ENCODE data around the gene TUBGCP2. TPM values are rescaled to one million over a fixed set of nuclear protein-coding genes. Genes with fewer than 3 reads are reported as not detected.

The TUBGCP2 gene
- total and polyA plus RNA-seq, 9 of the 15 experiments (the other 6 are each of a cell fraction or from before 2014, with no cell fraction given), result 4.3 to 56.6 (median 28.4) TPM

- ATAC-seq (no peak), DNase-seq (ENCODE audit: extremely low read depth in 1 of 4, low spot score in 3 of 4) (no peak), FAIRE-seq (no peak)
- intact Hi-C loops (cut with micrococcal nuclease) (loop anchor here (2.0 kb wide), 1 partner anchor 25 kb away; no protein-coding TSS in a partner anchor), in situ Hi-C loops (cut with MboI) (no loop called here)
- no TSS peak for BruUV-seq (replicated peaks)
- H3K27ac ChIP-seq (ENCODE audit: extremely low read depth, low read depth, low read length), result peak overlapping the region; percentile 92
- ChIA-PET CTCF (ENCODE audit: low intra/inter-chr PET ratio) (no interaction called here), POLR2A (interaction anchor here (0.7 to 1.5 kb wide), 6 partner anchors 9 to 55 kb away, joined by 3 to 4 read pairs (median 3); no protein-coding TSS in a partner anchor)
- H3K27me3 ChIP-seq (ENCODE audit: control insufficient read depth in 2 of 2, insufficient read depth in 2 of 2, low read length in 2 of 2), result no peaks in the 10 kb centered on the region
- no peaks in the 10 kb centered on the region for H3K79me2 ChIP-seq (ENCODE audit: control insufficient read depth, insufficient read depth, low read length)
- H4K20me1 ChIP-seq (replicated peaks; ENCODE audit: control insufficient read depth, insufficient read depth, low read length), result no peaks in the 10 kb centered on the region
- H2AFZ ChIP-seq (ENCODE audit: low read depth, low read length), result no peak overlapping the region
- peaks cover 3% of the 10 kb centered on the region for H3K9me1 ChIP-seq (ENCODE audit: control insufficient read depth, insufficient read depth, low read length)
- WGBS (ENCODE audit: insufficient coverage, low coverage, missing lambda C conversion rate), result 60% methylated on average over 22 of the region's 24 CpGs
- no peaks in the 10 kb centered on the region for H3K9me3 ChIP-seq (replicated peaks; ENCODE audit: control insufficient read depth, insufficient read depth, low read depth, low read length)
- no peak overlapping the region for H3K4me3 ChIP-seq
- peak overlapping the region; percentile 61 to 78 for H3K9ac ChIP-seq (ENCODE audit: insufficient read depth in 1 of 2, low read depth in 2 of 2, low read length in 2 of 2)
- peak overlapping the region; percentile 72 for H3K4me2 ChIP-seq (ENCODE audit: insufficient read depth, low read length)
- H3K4me1 ChIP-seq (replicated peaks in 1 of 2; ENCODE audit: control insufficient read depth in 2 of 2, insufficient read depth in 2 of 2, low read length in 2 of 2), result peaks cover 40 to 64% of the 10 kb centered on the region in 2 experiments
- peaks cover 34% of the 10 kb centered on the region; the same call in 1 of the 3 replicates for H3K36me3 ChIP-seq (ENCODE audit: control insufficient read depth, insufficient read depth, low read length)
- no peak for TF ChIP-seq TSHZ1 (CRISPR knock-in tag; IDR thresholded peaks at IDR 0.05)
- TF ChIP-seq MTA3 (IDR thresholded peaks at IDR 0.05; ENCODE audit: borderline replicate concordance), result no peak
- TF ChIP-seq RBFOX2 (IDR thresholded peaks at IDR 0.05; ENCODE audit: low read depth, low read length), result no peak
- TF ChIP-seq ZNF354B (CRISPR knock-in tag; IDR thresholded peaks at IDR 0.05), result no peak
- no peak for TF ChIP-seq ETV6 (IDR thresholded peaks at IDR 0.05; ENCODE audit: borderline replicate concordance in 1 of 2, low read depth in 2 of 2, low read length in 1 of 2)
- TF ChIP-seq ETV6 (CRISPR knock-in tag; IDR thresholded peaks at IDR 0.05; ENCODE audit: borderline replicate concordance), result no peak
- no peak for TF ChIP-seq DEAF1 (CRISPR knock-in tag; IDR thresholded peaks at IDR 0.05)
- TF ChIP-seq ZNF232 (CRISPR knock-in tag; IDR thresholded peaks at IDR 0.05), result no peak
- TF ChIP-seq ZC3H4 (CRISPR knock-in tag; IDR thresholded peaks at IDR 0.05; ENCODE audit: borderline replicate concordance), result no peak
- no peak for TF ChIP-seq ZNF143 (CRISPR knock-in tag; IDR thresholded peaks at IDR 0.05)
- TF ChIP-seq KLF1 (tag; IDR thresholded peaks at IDR 0.05), result no peak
Measured at GRCh38 chr10:133279326-133280226, 29.1 kb downstream of the TUBGCP2 start.
